GM12892 (cell line): ENCODE results near the gene LYZL4.

Experiments used
- POLR2A ChIP-seq: IDR thresholded peaks from 2 replicates; pipeline ENCODE4 v1.6.1; 2011; ENCODE audit warnings: low read depth, low read length, control low read depth
- POLR2AphosphoS5 ChIP-seq: IDR thresholded peaks from 2 replicates; pipeline ENCODE4 v1.6.1; 2011; ENCODE audit warnings: low read depth, low read length, control low read depth
- TAF1 ChIP-seq: IDR thresholded peaks from 2 replicates; pipeline ENCODE4 v1.6.1; 2011; ENCODE audit warnings: low read depth, mild to moderate bottlenecking, control low read depth, low read length, borderline replicate concordance

DNA sequence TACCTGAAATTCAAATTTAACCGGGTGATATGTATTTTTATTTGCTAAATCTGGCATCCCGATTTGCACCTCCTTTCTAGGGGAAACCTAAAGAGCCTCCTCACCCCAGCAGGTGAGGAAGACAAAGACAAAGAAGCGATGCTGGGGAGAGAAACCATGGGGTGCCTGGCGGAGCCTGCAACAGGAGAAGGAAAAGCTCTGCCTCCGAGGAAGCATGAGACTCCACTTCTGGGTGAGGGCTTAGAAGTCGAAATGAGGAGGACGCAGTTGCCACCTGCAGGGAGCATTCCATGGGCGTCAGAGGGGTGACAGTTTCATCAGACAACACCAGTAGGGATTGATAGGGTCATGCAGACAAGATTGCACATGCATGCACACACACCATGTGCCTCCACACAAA lies 30.5 kb upstream of the LYZL4 start:
- TF ChIP-seq POLR2A (no peak), POLR2AphosphoS5 (no peak), TAF1 (no peak)
